Transverse colon (tissue), 4 donors: ENCODE measurements around the gene EVPL.

Experiments
- CTCF ChIP-seq, 5 experiments: fragments of 200-600 bp in 3 of 5; fragments of 450-650 bp in 2 of 5; sonication (generic) in 3 of 5; IDR thresholded peaks; 1 replicate in 2 of 5; 2 replicates in 3 of 5; pipeline ENCODE4 v1.5.1; 2016 to 2017; ENCODE audit warnings: antibody characterized with exemption in 5 of 5, inconsistent platforms in 3 of 5, mild to moderate bottlenecking in 2 of 5, moderate library complexity in 1 of 5
- POLR2AphosphoS5 ChIP-seq, 3 donors: sonication (generic); formaldehyde crosslinking; IDR thresholded peaks; one replicate each; pipeline ENCODE4 v1.6.1; 2016; ENCODE audit warnings: antibody characterized with exemption in 3 of 3

- no peak for TF ChIP-seq CTCF (IDR thresholded peaks at IDR 0.05)
- no peak for TF ChIP-seq POLR2AphosphoS5 (IDR thresholded peaks at IDR 0.05)
These were observed 57.0 kb downstream of the EVPL start for GRCh38 chr17:75970011-75970523.
